ENCODE measurements around the gene PML. TPM values are rescaled to one million over a fixed set of nuclear protein-coding genes. Genes with fewer than 3 reads are reported as not detected.
A peak's percentile ranks its signal among the peaks of the same experiment; 100 is the strongest.

PML gene
- total and polyA plus RNA-seq, 9 of the 15 experiments (the other 6 are each of a cell fraction or from before 2014, with no cell fraction given), result 5.0 to 50.7 (median 10.1) TPM

DNA sequence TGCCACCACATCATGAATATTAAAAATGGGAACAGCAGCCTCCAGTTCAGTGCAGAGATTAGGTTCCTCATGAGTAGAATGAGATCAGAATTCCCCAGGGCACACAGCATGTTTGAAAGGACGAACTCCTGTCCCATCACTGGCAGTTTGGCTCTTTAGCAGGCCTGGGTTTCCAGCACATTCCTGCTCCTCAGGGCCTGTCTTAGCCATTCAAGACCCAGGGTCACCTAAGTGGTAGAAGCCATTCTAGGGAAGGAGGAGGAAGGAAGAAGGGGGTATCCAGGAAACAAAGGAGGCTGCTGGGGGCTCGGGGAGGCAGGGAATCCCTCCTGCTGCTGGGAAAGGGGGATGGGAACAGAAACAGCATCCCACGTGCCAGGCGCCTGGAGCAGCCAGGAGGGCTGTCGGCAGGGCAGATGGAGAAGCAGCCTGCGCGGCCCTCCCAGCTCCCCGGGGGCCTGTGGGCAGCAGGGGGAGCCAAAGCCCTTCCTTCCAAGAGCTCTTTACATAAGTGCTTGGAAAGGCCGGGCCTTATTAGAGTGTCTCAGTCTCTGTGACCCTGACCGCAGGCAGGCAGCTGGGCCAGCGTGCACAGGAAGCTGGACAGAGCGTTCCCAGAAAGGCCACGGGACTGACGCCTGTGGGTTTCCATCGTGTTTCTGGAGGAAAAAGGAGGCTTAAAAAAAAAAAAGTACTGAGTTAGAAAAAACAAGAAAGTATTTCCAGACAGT, 43.5 kb upstream of the PML start (continued):
- TF ChIP-seq, protein P1, sequence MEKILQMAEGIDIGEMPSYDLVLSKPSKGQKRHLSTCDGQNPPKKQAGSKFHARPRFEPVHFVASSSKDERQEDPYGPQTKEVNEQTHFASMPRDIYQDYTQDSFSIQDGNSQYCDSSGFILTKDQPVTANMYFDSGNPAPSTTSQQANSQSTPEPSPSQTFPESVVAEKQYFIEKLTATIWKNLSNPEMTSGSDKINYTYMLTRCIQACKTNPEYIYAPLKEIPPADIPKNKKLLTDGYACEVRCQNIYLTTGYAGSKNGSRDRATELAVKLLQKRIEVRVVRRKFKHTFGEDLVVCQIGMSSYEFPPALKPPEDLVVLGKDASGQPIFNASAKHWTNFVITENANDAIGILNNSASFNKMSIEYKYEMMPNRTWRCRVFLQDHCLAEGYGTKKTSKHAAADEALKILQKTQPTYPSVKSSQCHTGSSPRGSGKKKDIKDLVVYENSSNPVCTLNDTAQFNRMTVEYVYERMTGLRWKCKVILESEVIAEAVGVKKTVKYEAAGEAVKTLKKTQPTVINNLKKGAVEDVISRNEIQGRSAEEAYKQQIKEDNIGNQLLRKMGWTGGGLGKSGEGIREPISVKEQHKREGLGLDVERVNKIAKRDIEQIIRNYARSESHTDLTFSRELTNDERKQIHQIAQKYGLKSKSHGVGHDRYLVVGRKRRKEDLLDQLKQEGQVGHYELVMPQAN (IDR thresholded peaks at IDR 0.05; ENCODE audit: borderline replicate concordance), result no peak
- TF ChIP-seq ZSCAN32 (CRISPR knock-in tag; IDR thresholded peaks at IDR 0.05) (no peak), ARHGAP35 (IDR thresholded peaks at IDR 0.05; ENCODE audit: partially characterized antibody) (no peak), ZC3H8 (IDR thresholded peaks at IDR 0.05) (no peak), RUNX1 (IDR thresholded peaks at IDR 0.05; ENCODE audit: low read depth) (no peak), KDM2B (CRISPR knock-in tag; IDR thresholded peaks at IDR 0.05) (no peak), COPS2 (conservative IDR thresholded peaks at IDR 0.05) (no peak), ARID3A (IDR thresholded peaks at IDR 0.05; ENCODE audit: borderline replicate concordance, low read depth, low read length) (no peak), CTCF (IDR thresholded peaks at IDR 0.05 in 2 of 3, conservative IDR thresholded peaks at IDR 0.05 in 1 of 3; ENCODE audit: insufficient read depth in 2 of 3, low read depth in 1 of 3, low read length in 3 of 3) (peak; percentile 85 to 90 (median 88)), CBX8 (IDR thresholded peaks at IDR 0.05; ENCODE audit: borderline replicate concordance, extremely low read depth, low read depth, low read length, poor library complexity, severe bottlenecking) (no peak), TRIM28 (IDR thresholded peaks at IDR 0.05) (no peak), MLLT1 (IDR thresholded peaks at IDR 0.05) (no peak), SNAPC5 (CRISPR knock-in tag; IDR thresholded peaks at IDR 0.05) (no peak)
- TF ChIP-seq, protein P2, sequence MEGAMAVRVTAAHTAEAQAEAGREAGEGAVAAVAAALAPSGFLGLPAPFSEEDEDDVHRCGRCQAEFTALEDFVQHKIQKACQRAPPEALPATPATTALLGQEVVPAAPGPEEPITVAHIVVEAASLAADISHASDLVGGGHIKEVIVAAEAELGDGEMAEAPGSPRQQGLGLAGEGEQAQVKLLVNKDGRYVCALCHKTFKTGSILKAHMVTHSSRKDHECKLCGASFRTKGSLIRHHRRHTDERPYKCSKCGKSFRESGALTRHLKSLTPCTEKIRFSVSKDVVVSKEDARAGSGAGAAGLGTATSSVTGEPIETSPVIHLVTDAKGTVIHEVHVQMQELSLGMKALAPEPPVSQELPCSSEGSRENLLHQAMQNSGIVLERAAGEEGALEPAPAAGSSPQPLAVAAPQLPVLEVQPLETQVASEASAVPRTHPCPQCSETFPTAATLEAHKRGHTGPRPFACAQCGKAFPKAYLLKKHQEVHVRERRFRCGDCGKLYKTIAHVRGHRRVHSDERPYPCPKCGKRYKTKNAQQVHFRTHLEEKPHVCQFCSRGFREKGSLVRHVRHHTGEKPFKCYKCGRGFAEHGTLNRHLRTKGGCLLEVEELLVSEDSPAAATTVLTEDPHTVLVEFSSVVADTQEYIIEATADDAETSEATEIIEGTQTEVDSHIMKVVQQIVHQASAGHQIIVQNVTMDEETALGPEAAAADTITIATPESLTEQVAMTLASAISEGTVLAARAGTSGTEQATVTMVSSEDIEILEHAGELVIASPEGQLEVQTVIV (CRISPR knock-in tag; IDR thresholded peaks at IDR 0.05; ENCODE audit: borderline replicate concordance), result no peak

Data from K562 (cell line).